MM.1S (cell line): ENCODE results near the gene GALNTL6.

Experiments
- DNase-seq: peaks from one replicate; pipeline ENCODE4 v3.0.0-alpha.2; 2015
- H2AFZ ChIP-seq: fragments of 300-600 bp; sonication (generic); 2 replicates; pipeline ENCODE4 v1.6.0; 2016; ENCODE audit warnings: antibody characterized with exemption, low read length
- H3F3A ChIP-seq: fragments of 300-600 bp; sonication (generic); 2 replicates; pipeline ENCODE4 v1.6.1; 2016; ENCODE audit warnings: mild to moderate bottlenecking, antibody characterized with exemption, low read length, moderate library complexity, mixed read lengths; ENCODE audit not compliant: insufficient read depth
- H3K27ac ChIP-seq: fragments of 300-600 bp; sonication (generic); 2 replicates; pipeline ENCODE4 v1.5.1; 2016; ENCODE audit warnings: mild to moderate bottlenecking, low read length
- H3K27me3 ChIP-seq: fragments of 300-600 bp; sonication (generic); replicated peaks from 2 replicates; pipeline ENCODE4 v1.6.0; 2016; ENCODE audit warnings: low read length; ENCODE audit not compliant: insufficient read depth
- H3K36me3 ChIP-seq: fragments of 300-600 bp; sonication (generic); replicated peaks from 2 replicates; pipeline ENCODE4 v1.6.1; 2016; ENCODE audit warnings: mild to moderate bottlenecking, low read length, mixed read lengths; ENCODE audit not compliant: insufficient read depth
- H3K4me1 ChIP-seq: fragments of 300-600 bp; sonication (generic); 2 replicates; pipeline ENCODE4 v1.6.1; 2016; ENCODE audit warnings: low read length, mixed read lengths
- H3K4me2 ChIP-seq: fragments of 300-600 bp; sonication (generic); 2 replicates; pipeline ENCODE4 v1.6.0; 2016; ENCODE audit warnings: low read depth, low read length
- H3K4me3 ChIP-seq: fragments of 300-600 bp; sonication (generic); 2 replicates; pipeline ENCODE4 v1.5.1; 2016; ENCODE audit warnings: low read length, mixed read lengths
- H3K79me2 ChIP-seq: fragments of 300-600 bp; sonication (generic); 2 replicates; pipeline ENCODE4 v1.6.1; 2016; ENCODE audit warnings: mixed run types, low read length, mixed read lengths
- H3K9ac ChIP-seq: fragments of 300-600 bp; sonication (generic); 2 replicates; pipeline ENCODE4 v1.6.1; 2016; ENCODE audit warnings: low read length, mixed read lengths
- H3K9me2 ChIP-seq: fragments of 300-600 bp; sonication (generic); replicated peaks from 2 replicates; pipeline ENCODE4 v1.6.1; 2016; ENCODE audit warnings: mild to moderate bottlenecking, low read length, mixed read lengths; ENCODE audit not compliant: insufficient read depth
- H3K9me3 ChIP-seq: fragments of 300-600 bp; sonication (generic); replicated peaks from 2 replicates; pipeline ENCODE4 v1.6.1; 2016; ENCODE audit warnings: mild to moderate bottlenecking, low read length, mixed read lengths; ENCODE audit not compliant: insufficient read depth
- H4K20me1 ChIP-seq: fragments of 300-600 bp; sonication (generic); 2 replicates; pipeline ENCODE4 v1.6.1; 2016; ENCODE audit warnings: mild to moderate bottlenecking, low read length, moderate library complexity, mixed read lengths; ENCODE audit not compliant: insufficient read depth
- CTCF ChIP-seq: fragments of 300-600 bp; sonication (generic); IDR thresholded peaks from 2 replicates; pipeline ENCODE4 v1.5.1; 2016; ENCODE audit warnings: antibody characterized with exemption, low read length, mixed read lengths
- EZH2 ChIP-seq: fragments of 300-600 bp; sonication (generic); optimal IDR thresholded peaks from 2 replicates; pipeline ENCODE3; 2017; ENCODE audit warnings: low read depth, mild to moderate bottlenecking, antibody characterized with exemption, low read length, mixed read lengths
- EZH2phosphoT487 ChIP-seq: fragments of 300-600 bp; sonication (generic); IDR thresholded peaks from 2 replicates; pipeline ENCODE4 v1.6.1; 2018; ENCODE audit warnings: antibody characterized with exemption, low read length

GALNTL6 gene

GRCh38 chr4:172865103-172865502 lies 1051.9 kb downstream of the GALNTL6 start:
- Histone ChIP-seq H3K4me3 (no peak overlapping the region), H3K4me1 (no peaks in the 10 kb centered on the region), H2AFZ (no peak overlapping the region), H3K27ac (no peak overlapping the region), H3K9ac (no peak overlapping the region), H3K9me2 (no peaks in the 10 kb centered on the region), H3K9me3 (no peaks in the 10 kb centered on the region), H4K20me1 (no peaks in the 10 kb centered on the region), H3K79me2 (no peaks in the 10 kb centered on the region), H3F3A (no peaks in the 10 kb centered on the region), H3K4me2 (no peak overlapping the region), H3K27me3 (no peaks in the 10 kb centered on the region), H3K36me3 (no peaks in the 10 kb centered on the region)
- no peak for DNase-seq
- TF ChIP-seq CTCF: no peak

GRCh38 chr4:172865531-172866127 lies 1052.4 kb downstream of the GALNTL6 start:
- Histone ChIP-seq H3F3A (no peaks in the 10 kb centered on the region), H3K4me2 (no peak overlapping the region), H3K79me2 (no peaks in the 10 kb centered on the region), H3K27ac (no peak overlapping the region), H3K9me3 (no peaks in the 10 kb centered on the region), H3K36me3 (no peaks in the 10 kb centered on the region), H3K4me1 (no peaks in the 10 kb centered on the region), H3K27me3 (no peaks in the 10 kb centered on the region), H3K9me2 (no peaks in the 10 kb centered on the region), H4K20me1 (no peaks in the 10 kb centered on the region), H2AFZ (no peak overlapping the region), H3K4me3 (no peak overlapping the region), H3K9ac (no peak overlapping the region)
- no peak for TF ChIP-seq EZH2phosphoT487
- no peak for TF ChIP-seq EZH2
- no peak for TF ChIP-seq CTCF
- no peak for DNase-seq

GRCh38 chr4:172866421-172866820 lies 1053.2 kb downstream of the GALNTL6 start:
- Histone ChIP-seq H3K27ac (no peak overlapping the region), H3K4me3 (no peak overlapping the region), H3K27me3 (no peaks in the 10 kb centered on the region), H3K9me3 (no peaks in the 10 kb centered on the region), H4K20me1 (no peaks in the 10 kb centered on the region), H3F3A (no peaks in the 10 kb centered on the region), H3K36me3 (no peaks in the 10 kb centered on the region), H3K4me1 (no peaks in the 10 kb centered on the region), H3K9ac (no peak overlapping the region), H3K9me2 (no peaks in the 10 kb centered on the region), H2AFZ (no peak overlapping the region), H3K4me2 (no peak overlapping the region), H3K79me2 (no peaks in the 10 kb centered on the region)
- TF ChIP-seq EZH2 (no peak), EZH2phosphoT487 (no peak), CTCF (no peak)
- DNase-seq: no peak
